K562 (cell line): Measurements from ENCODE around the gene SP140L. TPM values are rescaled to one million over a fixed set of nuclear protein-coding genes. Genes with fewer than 3 reads are reported as not detected.
A peak's percentile ranks its signal among the peaks of the same experiment; 100 is the strongest.
"Not testable (repeated sequence)": the region's sequence is repeated elsewhere in the genome, so short reads cannot be mapped to it uniquely, and the experiment has no call there.

Experiments
- ATAC-seq: fragments of 200-7000 bp; cut with Tn5 transposase; 3 replicates; pipeline ENCODE4 v1.9.1; 2020; ENCODE audit warnings: moderate library complexity
- BruUV-seq: library from RNA; stranded (reverse); fragments of 400-500 nt; replicated peaks from 2 replicates; lab custom pipeline; 2021; lab: Mats Ljungman, UMichigan
- CTCF ChIA-PET: fragments of 300-600 bp; formaldehyde crosslinking; extraction: SDS; loops from one replicate; lab custom pipeline; 2021; ENCODE audit warnings: low intra/inter-chr PET ratio; lab: Yijun Ruan, JAX
- POLR2A ChIA-PET: fragments of 300-600, 350-650 bp; sonication (Branson Sonifier 250); formaldehyde crosslinking; extraction: SDS; loops from one replicate; lab custom pipeline; 2021; ENCODE audit warnings: antibody characterized with exemption, inconsistent platforms; lab: Yijun Ruan, JAX
- DNase-seq, 4 experiments: peaks; one replicate each; pipeline versions ENCODE4 v3.0.0 to v3.0.0-alpha.2; 2011 to 2018; ENCODE audit warnings: low spot score in 3 of 4, mixed read lengths in 3 of 4; ENCODE audit errors: extremely low read depth in 1 of 4
- FAIRE-seq: peaks from 2 replicates; lab custom pipeline; 2011; peaks lifted over from hg19 to GRCh38; lab: Jason Lieb, UNC
- H2AFZ ChIP-seq: 2 replicates; pipeline ENCODE4 v1.6.0; 2011; ENCODE audit warnings: low read depth, low read length, control low read depth, inconsistent platforms
- H3K27ac ChIP-seq: fragments of 200-600 bp; 3 replicates; pipeline ENCODE4 v1.8.0; 2011; ENCODE audit warnings: low read depth, mild to moderate bottlenecking, control low read depth, inconsistent platforms, low read length, moderate library complexity, mixed read lengths; ENCODE audit errors: extremely low read depth
- H3K27me3 ChIP-seq, 2 experiments: fragments of 300-600 bp in 1 of 2; 2 replicates in 1 of 2; 3 replicates in 1 of 2; pipeline versions ENCODE4 v1.6.0 to v1.8.0; 2011; ENCODE audit warnings: inconsistent platforms in 2 of 2, low read length in 2 of 2, mild to moderate bottlenecking in 1 of 2, mixed read lengths in 1 of 2, moderate library complexity in 1 of 2; ENCODE audit not compliant: control insufficient read depth in 2 of 2, insufficient read depth in 2 of 2
- H3K36me3 ChIP-seq: fragments of 300-600 bp; 3 replicates; pipeline ENCODE4 v1.8.0; 2011; ENCODE audit warnings: mild to moderate bottlenecking, low read length, inconsistent platforms; ENCODE audit not compliant: control insufficient read depth, insufficient read depth
- H3K4me1 ChIP-seq, 2 experiments: fragments of 200-600 bp in 1 of 2; replicated peaks in 1 of 2; 2 replicates in 1 of 2; 3 replicates in 1 of 2; pipeline versions ENCODE4 v1.5.1 to v1.8.0; 2011; ENCODE audit warnings: inconsistent platforms in 2 of 2, low read length in 2 of 2, mild to moderate bottlenecking in 1 of 2, mixed read lengths in 1 of 2, moderate library complexity in 1 of 2; ENCODE audit not compliant: control insufficient read depth in 2 of 2, insufficient read depth in 2 of 2
- H3K4me2 ChIP-seq: 2 replicates; pipeline ENCODE4 v1.6.1; 2011; ENCODE audit warnings: low read length, control low read depth, inconsistent platforms, mixed read lengths; ENCODE audit not compliant: insufficient read depth
- H3K4me3 ChIP-seq: fragments of 200-600 bp; sonication (generic), shearing (Covaris generic); 2 replicates; pipeline ENCODE4 v1.5.1; 2016; ENCODE audit warnings: control low read depth, inconsistent platforms
- H3K79me2 ChIP-seq: fragments of 200-600 bp; 3 replicates; pipeline ENCODE4 v1.8.0; 2011; ENCODE audit warnings: low read length, inconsistent platforms; ENCODE audit not compliant: control insufficient read depth, insufficient read depth
- H3K9ac ChIP-seq, 2 experiments: 2 replicates each; pipeline versions ENCODE4 v1.6.0 to v1.6.1; 2011; ENCODE audit warnings: low read depth in 2 of 2, low read length in 2 of 2, control low read depth in 1 of 2, inconsistent platforms in 1 of 2, mild to moderate bottlenecking in 1 of 2, mixed read lengths in 1 of 2; ENCODE audit not compliant: insufficient read depth in 1 of 2
- H3K9me1 ChIP-seq: one replicate; pipeline ENCODE4 v1.6.0; 2011; ENCODE audit warnings: inconsistent platforms, mild to moderate bottlenecking, low read length, moderate library complexity; ENCODE audit not compliant: control insufficient read depth, insufficient read depth
- H3K9me3 ChIP-seq: replicated peaks from 2 replicates; pipeline ENCODE4 v1.5.1; 2011; ENCODE audit warnings: low read depth, low read length, inconsistent platforms; ENCODE audit not compliant: control insufficient read depth, insufficient read depth
- H4K20me1 ChIP-seq: replicated peaks from 2 replicates; pipeline ENCODE4 v1.6.1; 2011; ENCODE audit warnings: low read length, inconsistent platforms, mixed read lengths; ENCODE audit not compliant: control insufficient read depth, insufficient read depth
- ATF4 ChIP-seq: fragments of 450-650 bp; formaldehyde crosslinking; IDR thresholded peaks from 2 replicates; pipeline ENCODE4 v1.4.0; 2022; ENCODE audit warnings: mild to moderate bottlenecking, moderate library complexity
- TSHZ1 ChIP-seq: fragments of 250-450 bp; sonication (Bioruptor Pico); IDR thresholded peaks from 2 replicates; pipeline ENCODE4 v1.4.0; 2020; ENCODE audit warnings: mild to moderate bottlenecking, moderate library complexity
- ZBTB33 ChIP-seq: sonication (generic); formaldehyde crosslinking; IDR thresholded peaks from 2 replicates; pipeline ENCODE4 v1.8.1; 2023; ENCODE audit warnings: mild to moderate bottlenecking, missing genetic modification reagents
- ZNF41 ChIP-seq: fragments of 250-450 bp; sonication (Bioruptor Pico); conservative IDR thresholded peaks from 2 replicates; pipeline ENCODE4 v1.4.0; 2020; ENCODE audit warnings: mild to moderate bottlenecking
- ZNF583 ChIP-seq: fragments of 250-450 bp; sonication (Bioruptor Pico); IDR thresholded peaks from 2 replicates; pipeline ENCODE4 v1.4.0; 2020
- WGBS: fragments of 100-300 bp; shearing (Covaris generic); methylation state at CpG from one replicate; pipeline ENCODE4 v1.1.6; 2016; ENCODE audit warnings: low coverage, mixed read lengths; ENCODE audit not compliant: insufficient coverage; ENCODE audit errors: missing lambda C conversion rate; 5-methylcytosine and 5-hydroxymethylcytosine counted together
- in situ Hi-C: fragments of 300-500 bp; cut with MboI; formaldehyde crosslinking; loops from 4 replicates; pipeline ENCODE4 v1.15.0; 2018; ENCODE audit warnings: inconsistent platforms, mixed read lengths
- intact Hi-C: fragments of 100-400 bp; cut with micrococcal nuclease; formaldehyde crosslinking; loops from 2 replicates; pipeline ENCODE4 v1.14.2; 2022
- polyA plus RNA-seq, 8 experiments: library from polyadenylated mRNA; depleted of rRNA in 4 of 8; stranded (reverse) in 5 of 8; unstranded in 3 of 8; fragments of >200 nt; fragmentation: Nextera tagmentation in 2 of 8; fragmentation: Illumina TruSeq in 1 of 8; extraction: Ambion mirVana in 2 of 8; extraction: Trizol in 1 of 8; gene quantifications; 2 replicates each; pipeline versions ENCODE4 v1.2.1 to v1.2.3, GENCODE V29; 2011 to 2014; ENCODE audit warnings: inconsistent platforms in 1 of 8, missing spikeins in 1 of 8
- total RNA-seq, 7 experiments: library from RNA; depleted of rRNA in 6 of 7; stranded (reverse); fragments of >200 nt in 6 of 7; fragmentation: Illumina TruSeq in 2 of 7; extraction: Trizol in 2 of 7; gene quantifications; 2 replicates each; pipeline versions ENCODE4 v1.2.1 to v1.2.3, GENCODE V29; 2011 to 2021; ENCODE audit warnings: low replicate concordance in 1 of 7

SP140L gene
- total and polyA plus RNA-seq, 9 of the 15 experiments (the other 6 are each of a cell fraction or from before 2014, with no cell fraction given) = 4.0 to 15.5 (median 11.3) TPM

GRCh38 chr2:230400041-230400440 is 73.0 kb downstream of the SP140L start (continued):
- no peak for TF ChIP-seq ATF4
- TF ChIP-seq ZNF41 = no peak

GRCh38 chr2:230400454-230400853 is 73.5 kb downstream of the SP140L start:
- in situ Hi-C loops (no loop called here), intact Hi-C loops (no loop called here)
- H3K4me2 ChIP-seq = no peak overlapping the region
- no peak overlapping the region for H3K9ac ChIP-seq
- BruUV-seq = no TSS peak
- no peaks in the 10 kb centered on the region for H4K20me1 ChIP-seq
- no peak overlapping the region for H2AFZ ChIP-seq
- no peaks in the 10 kb centered on the region for H3K79me2 ChIP-seq
- no peaks in the 10 kb centered on the region for H3K27me3 ChIP-seq
- FAIRE-seq (no peak), DNase-seq (no peak), ATAC-seq (no peak)
- 90% methylated on average over 4 of the region's 5 CpGs for WGBS
- CTCF ChIA-PET = no interaction called here
- H3K27ac ChIP-seq = no peak overlapping the region
- H3K4me1 ChIP-seq = peaks cover 0 to 10% of the 10 kb centered on the region in 2 experiments; a peak in 2 of 5 replicates
- no peaks in the 10 kb centered on the region for H3K9me3 ChIP-seq
- peaks cover 3% of the 10 kb centered on the region; the same call in 1 of the 3 replicates for H3K36me3 ChIP-seq
- H3K9me1 ChIP-seq = no peaks in the 10 kb centered on the region
- TF ChIP-seq TSHZ1 = no peak
- no peak for TF ChIP-seq ZNF583
- no peak for TF ChIP-seq ZBTB33
- H3K4me3 ChIP-seq = no peak overlapping the region
- POLR2A ChIA-PET = no interaction called here

- WGBS = 71% methylated on average over 1 of the region's 6 CpGs
- H3K9ac ChIP-seq, POLR2A ChIA-PET, H3K27me3 ChIP-seq, H4K20me1 ChIP-seq, CTCF ChIA-PET, H3K9me1 ChIP-seq, BruUV-seq, H2AFZ ChIP-seq, H3K36me3 ChIP-seq, DNase-seq, H3K4me3 ChIP-seq, in situ Hi-C loops, intact Hi-C loops, H3K4me2 ChIP-seq, H3K79me2 ChIP-seq, H3K27ac ChIP-seq, H3K9me3 ChIP-seq, ATAC-seq, H3K4me1 ChIP-seq: not testable (repeated sequence)
- FAIRE-seq = peak; percentile 49
Measured at GRCh38 chr2:230401026-230401425, 74.0 kb downstream of the SP140L start.
